AG10803 (cell line): ENCODE measurements around the gene RMDN2.

Source experiments
- DNase-seq: peaks from one replicate; pipeline ENCODE4 v3.0.0; 2010; ENCODE audit warnings: low read depth
- H3K4me3 ChIP-seq: 2 replicates; pipeline ENCODE4 v1.5.1; 2011; ENCODE audit warnings: mild to moderate bottlenecking, low read length, control low read depth
- CTCF ChIP-seq: conservative IDR thresholded peaks from 2 replicates; pipeline ENCODE4 v1.5.1; 2011; ENCODE audit warnings: mild to moderate bottlenecking, low read length, control low read depth, inconsistent platforms

RMDN2 gene

GRCh38 chr2:38065502-38066135 is 140.5 kb downstream of the RMDN2 start:
- no peak for DNase-seq
- H3K4me3 ChIP-seq = no peak overlapping the region

GRCh38 chr2:38066421-38067115 is 141.5 kb downstream of the RMDN2 start:
- no peak overlapping the region for H3K4me3 ChIP-seq
- no peak for TF ChIP-seq CTCF
- DNase-seq = no peak

More at GRCh38 chr2:38065502-38066135, 140.5 kb downstream of the RMDN2 start:
- no peak for TF ChIP-seq CTCF
